Dendritic cell treated with granulocyte-macrophage colony-stimulating factor and Interleukin-4, amounts not matched to agents 40 ng/mL and 50 ng/mL, for 4 days (primary cell): Measurements from ENCODE around the gene ERICH2.
A peak's percentile ranks its signal among the peaks of the same experiment; 100 is the strongest.
"Not testable (repeated sequence)": the region's sequence is repeated elsewhere in the genome, so short reads cannot be mapped to it uniquely, and the experiment has no call there.

ENCODE experiments used
- H3K27ac Mint-ChIP-seq: one replicate; pipeline ENCODE4 v1.8.0; 2022; ENCODE audit warnings: mild to moderate bottlenecking, mixed read lengths
- H3K27me3 Mint-ChIP-seq: one replicate; pipeline ENCODE4 v1.8.0; 2022; ENCODE audit warnings: mild to moderate bottlenecking, mixed read lengths
- H3K36me3 Mint-ChIP-seq: one replicate; pipeline ENCODE4 v1.8.0; 2022; ENCODE audit warnings: low read depth, mixed read lengths
- H3K4me1 Mint-ChIP-seq: one replicate; pipeline ENCODE4 v1.8.0; 2022; ENCODE audit warnings: low read depth, mixed read lengths
- H3K4me3 Mint-ChIP-seq: one replicate; pipeline ENCODE4 v1.8.0; 2022; ENCODE audit warnings: mild to moderate bottlenecking, moderate library complexity, mixed read lengths
- H3K9me3 Mint-ChIP-seq: one replicate; pipeline ENCODE4 v1.8.0; 2022; ENCODE audit warnings: mixed read lengths
- intact Hi-C: fragments of 100-400 bp; cut with micrococcal nuclease; formaldehyde crosslinking; loops from one replicate; pipeline ENCODE4 v1.15.0; 2022

ERICH2 gene

DNA sequence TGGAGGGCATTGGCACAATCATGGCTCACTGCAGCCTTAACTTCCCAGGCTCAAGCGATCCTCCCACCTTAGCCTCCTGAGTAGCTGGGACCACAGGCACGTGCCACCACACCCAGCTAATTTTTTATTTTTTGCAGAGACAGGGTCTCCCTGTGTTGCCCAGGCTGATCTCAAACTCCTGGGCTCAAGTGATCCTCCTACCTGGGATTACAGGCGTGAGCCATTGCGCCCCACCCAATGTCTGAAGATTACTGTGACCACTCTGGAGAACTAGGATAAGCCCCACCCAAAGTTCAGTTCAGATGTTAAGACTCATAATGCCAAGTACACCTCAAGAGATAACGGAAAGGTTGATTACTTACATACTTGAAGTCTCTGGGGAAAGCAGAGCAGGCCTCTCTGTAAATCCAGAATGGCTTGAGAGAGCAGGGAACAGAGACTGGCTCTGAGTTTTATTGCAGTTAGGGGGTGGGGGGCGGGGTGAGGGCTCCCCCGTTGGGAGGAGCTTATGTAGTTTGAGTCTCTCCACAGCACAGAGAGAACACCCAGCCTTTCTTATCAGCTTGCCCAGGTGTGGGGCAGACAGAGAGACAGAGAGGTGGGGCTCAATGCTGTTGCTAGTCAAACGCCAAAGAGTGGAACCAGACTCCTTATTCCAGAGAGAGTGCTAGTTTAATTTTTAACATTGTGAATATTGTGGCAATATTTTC is 26.5 kb upstream of the ERICH2 start:
- intact Hi-C loops, result no loop called here
- Mint-ChIP-seq H3K4me1 (peaks cover 21% of the 10 kb centered on the region), H3K36me3 (no peaks in the 10 kb centered on the region), H3K4me3 (no peak overlapping the region), H3K27ac (no peak overlapping the region), H3K27me3 (peaks cover 8% of the 10 kb centered on the region), H3K9me3 (no peaks in the 10 kb centered on the region)

DNA sequence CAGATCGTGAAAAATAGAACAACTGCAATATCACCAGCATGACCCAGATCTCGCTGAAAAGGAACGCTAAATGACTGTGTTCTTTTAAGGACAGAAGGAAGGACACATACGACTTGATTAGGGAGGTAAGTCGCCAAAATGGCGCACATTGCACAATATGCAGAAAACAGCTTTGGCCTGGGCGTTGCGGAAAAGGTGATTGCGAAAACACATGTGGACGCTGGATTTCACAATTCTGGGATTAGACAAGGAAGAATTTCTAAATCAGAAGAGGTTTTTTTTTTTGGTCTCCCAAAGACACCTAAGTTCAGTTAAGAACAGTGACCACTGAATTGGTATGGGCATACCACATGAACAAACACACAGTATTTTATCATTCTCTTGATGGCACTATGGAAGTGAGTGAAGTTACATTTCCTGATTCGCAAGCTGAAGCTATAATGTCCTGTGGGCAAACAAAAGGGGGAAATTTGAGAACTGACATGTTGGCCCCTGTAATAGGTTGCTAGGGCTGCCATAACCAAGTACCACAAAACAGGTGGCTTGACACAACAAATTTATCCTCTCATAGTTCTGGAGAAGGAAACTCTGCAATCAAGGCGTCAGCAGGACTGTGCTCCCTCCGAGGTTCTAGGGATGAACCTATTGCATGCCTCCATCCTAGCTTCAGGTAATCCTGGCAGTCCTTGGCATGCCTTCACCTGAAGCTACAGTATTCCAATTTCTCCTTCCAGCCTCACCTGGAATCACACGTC is 25.8 kb upstream of the ERICH2 start:
- Mint-ChIP-seq H3K27ac (no peak overlapping the region), H3K36me3 (no peaks in the 10 kb centered on the region), H3K9me3 (no peaks in the 10 kb centered on the region), H3K27me3 (peaks cover 9% of the 10 kb centered on the region), H3K4me3 (no peak overlapping the region), H3K4me1 (peaks cover 21% of the 10 kb centered on the region)
- intact Hi-C loops, result no loop called here

DNA sequence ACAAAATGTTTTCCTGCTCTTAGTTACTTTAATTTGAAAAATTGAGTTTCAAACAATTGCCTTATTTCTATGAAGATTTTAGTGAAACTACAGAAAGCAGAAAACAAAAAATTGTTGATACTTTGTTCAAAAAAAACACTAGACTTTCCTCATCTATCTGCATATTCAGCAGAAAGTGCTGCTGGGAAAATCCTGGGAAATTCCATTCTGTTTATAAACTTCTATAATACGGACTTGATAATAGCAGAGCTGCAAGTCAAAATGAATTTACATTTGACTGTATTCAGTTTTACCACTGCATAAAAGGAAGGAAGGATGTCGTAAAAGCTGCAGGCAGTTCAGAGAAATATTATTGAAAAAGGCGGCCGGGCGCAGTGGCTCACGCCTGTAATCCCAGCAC is 24.9 kb upstream of the ERICH2 start:
- intact Hi-C loops, result no loop called here
- Mint-ChIP-seq H3K27me3 (peaks cover 16% of the 10 kb centered on the region), H3K9me3 (no peaks in the 10 kb centered on the region), H3K4me1 (peaks cover 21% of the 10 kb centered on the region), H3K36me3 (no peaks in the 10 kb centered on the region), H3K27ac (no peak overlapping the region), H3K4me3 (no peak overlapping the region)

DNA sequence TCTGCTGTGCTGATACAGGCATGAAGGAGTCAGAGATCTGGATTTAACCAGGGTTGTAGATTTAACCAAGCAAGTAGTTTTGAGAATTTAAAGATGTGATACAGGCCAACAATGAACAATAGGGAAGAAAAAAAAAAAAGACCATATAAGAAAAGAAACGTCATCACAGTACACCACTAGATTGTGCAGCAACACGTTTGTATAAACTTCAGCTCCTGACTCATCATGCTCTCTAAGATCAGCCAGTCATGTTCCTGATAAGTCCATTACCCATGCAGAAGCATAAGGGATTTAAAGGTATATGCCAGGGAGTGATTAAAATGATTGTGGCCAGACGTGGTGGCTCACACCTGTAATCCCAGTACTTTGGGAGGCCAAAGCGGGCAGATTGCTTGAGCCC is 22.3 kb upstream of the ERICH2 start:
- H3K36me3 Mint-ChIP-seq, result no peaks in the 10 kb centered on the region
- no peak overlapping the region for H3K27ac Mint-ChIP-seq
- intact Hi-C loops, result no loop called here
- peaks cover 26% of the 10 kb centered on the region for H3K27me3 Mint-ChIP-seq
- H3K4me3 Mint-ChIP-seq, result no peak overlapping the region
- H3K9me3 Mint-ChIP-seq, result no peaks in the 10 kb centered on the region
- H3K4me1 Mint-ChIP-seq, result peaks cover 21% of the 10 kb centered on the region

DNA sequence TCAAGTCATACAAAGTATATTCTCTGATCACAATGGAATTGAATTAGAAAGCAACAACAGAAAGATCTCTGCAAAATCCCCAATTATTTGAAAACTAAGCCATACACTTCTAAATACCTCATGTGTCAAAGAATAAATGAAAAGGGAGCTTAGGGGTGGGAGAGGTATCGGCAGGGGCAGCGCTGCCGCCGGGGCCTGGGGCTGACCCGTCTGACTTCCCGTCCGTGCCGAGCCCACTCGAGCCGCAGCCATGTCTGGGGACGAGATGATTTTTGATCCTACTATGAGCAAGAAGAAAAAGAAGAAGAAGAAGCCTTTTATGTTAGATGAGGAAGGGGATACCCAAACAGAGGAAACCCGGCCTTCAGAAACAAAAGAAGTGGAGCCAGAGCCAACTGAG is 18.6 kb upstream of the ERICH2 start:
- H3K4me3 Mint-ChIP-seq, H3K36me3 Mint-ChIP-seq, H3K4me1 Mint-ChIP-seq, H3K9me3 Mint-ChIP-seq, intact Hi-C loops, H3K27ac Mint-ChIP-seq: not testable (repeated sequence)
- peaks cover 38% of the 10 kb centered on the region for H3K27me3 Mint-ChIP-seq

DNA sequence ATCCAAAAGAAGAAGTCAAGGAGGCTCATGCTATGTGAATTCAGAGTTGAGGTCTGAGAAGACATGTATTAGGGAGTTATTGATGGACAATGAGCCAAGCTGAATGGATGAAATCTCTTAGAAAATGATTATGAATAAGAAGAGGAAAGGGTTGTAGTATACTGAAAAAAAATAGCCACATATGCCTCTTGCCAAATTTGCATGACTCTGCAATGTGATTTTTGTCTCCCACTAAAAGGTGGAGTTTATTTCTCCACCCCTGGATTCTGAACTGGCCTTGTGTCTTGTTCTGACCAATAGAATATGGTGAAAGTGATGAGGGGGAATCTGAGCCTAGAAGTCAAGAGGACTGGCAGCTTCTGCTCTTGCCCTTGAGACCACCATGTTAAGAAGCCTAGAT is 8.6 kb upstream of the ERICH2 start:
- Mint-ChIP-seq H3K4me3 (no peak overlapping the region), H3K27me3 (peaks cover 8% of the 10 kb centered on the region), H3K27ac (no peak overlapping the region), H3K36me3 (no peaks in the 10 kb centered on the region), H3K9me3 (no peaks in the 10 kb centered on the region), H3K4me1 (no peaks in the 10 kb centered on the region)
- intact Hi-C loops, result no loop called here

DNA sequence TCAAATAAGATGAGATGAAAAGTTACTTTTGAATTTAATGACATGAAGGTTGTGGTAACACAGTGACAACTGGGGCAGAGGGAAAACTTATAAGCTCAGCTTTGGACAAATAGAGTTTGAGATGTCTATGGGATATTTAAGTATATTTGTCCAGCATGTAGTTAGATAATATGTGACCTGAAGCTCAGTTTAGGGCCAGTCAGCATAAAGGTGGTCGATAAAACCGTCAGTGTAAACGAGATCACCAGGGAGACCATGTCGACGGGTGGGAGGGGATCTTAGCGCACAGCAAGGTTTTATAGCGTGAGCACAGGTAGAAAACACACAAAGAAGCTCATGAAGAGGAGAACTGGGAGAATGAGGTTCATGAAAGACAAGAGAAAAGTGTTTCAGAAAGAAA is 7.4 kb upstream of the ERICH2 start:
- Mint-ChIP-seq H3K27me3 (peaks cover 9% of the 10 kb centered on the region), H3K36me3 (no peaks in the 10 kb centered on the region), H3K4me3 (no peak overlapping the region), H3K27ac (no peak overlapping the region), H3K9me3 (no peaks in the 10 kb centered on the region), H3K4me1 (no peaks in the 10 kb centered on the region)
- intact Hi-C loops, result no loop called here

DNA sequence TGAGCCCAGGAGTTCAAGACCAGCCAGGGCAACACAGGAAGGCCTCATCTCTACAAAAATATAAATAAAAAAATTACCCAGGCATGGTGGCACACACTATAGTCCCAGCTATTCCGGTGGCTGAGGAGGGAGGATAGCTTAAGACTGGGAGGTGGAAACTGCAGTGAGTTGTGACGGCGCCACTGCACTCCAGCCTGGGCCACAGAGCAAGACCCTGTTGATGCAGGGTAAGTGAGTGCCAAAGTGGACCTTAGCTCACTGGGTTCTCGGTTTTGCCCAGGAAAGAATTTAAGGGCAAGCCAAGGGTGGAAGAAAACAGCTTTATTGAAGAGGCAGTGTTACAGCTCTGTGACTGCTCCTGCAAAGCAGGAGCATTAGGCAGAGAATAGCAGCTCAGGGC is 6.9 kb upstream of the ERICH2 start:
- H3K4me3 Mint-ChIP-seq, result no peak overlapping the region
- H3K9me3 Mint-ChIP-seq, result no peaks in the 10 kb centered on the region
- no peaks in the 10 kb centered on the region for H3K4me1 Mint-ChIP-seq
- no peak overlapping the region for H3K27ac Mint-ChIP-seq
- H3K36me3 Mint-ChIP-seq, result no peaks in the 10 kb centered on the region
- peaks cover 11% of the 10 kb centered on the region for H3K27me3 Mint-ChIP-seq
- intact Hi-C loops, result no loop called here

DNA sequence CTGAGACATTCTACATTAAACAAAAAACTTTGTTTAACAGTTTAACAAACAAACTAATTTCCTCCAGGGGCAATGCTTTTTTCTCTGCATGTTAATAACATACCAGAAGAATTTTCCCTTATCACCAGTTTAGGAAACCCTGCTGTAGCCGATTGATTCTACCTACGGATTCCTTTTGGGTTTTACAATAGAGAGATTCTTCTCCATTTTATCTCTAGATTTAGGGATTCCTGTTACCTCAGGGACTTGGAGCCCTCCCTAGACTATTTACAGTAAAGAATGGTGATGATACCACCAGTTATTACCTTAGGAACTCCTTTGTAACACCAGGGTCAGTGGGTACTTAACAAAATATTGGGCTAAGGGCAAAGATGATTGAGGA is 5.3 kb upstream of the ERICH2 start:
- intact Hi-C loops, result no loop called here
- Mint-ChIP-seq H3K9me3 (no peaks in the 10 kb centered on the region), H3K4me3 (no peak overlapping the region), H3K4me1 (no peaks in the 10 kb centered on the region), H3K36me3 (no peaks in the 10 kb centered on the region), H3K27ac (no peak overlapping the region), H3K27me3 (peaks cover 21% of the 10 kb centered on the region)

DNA sequence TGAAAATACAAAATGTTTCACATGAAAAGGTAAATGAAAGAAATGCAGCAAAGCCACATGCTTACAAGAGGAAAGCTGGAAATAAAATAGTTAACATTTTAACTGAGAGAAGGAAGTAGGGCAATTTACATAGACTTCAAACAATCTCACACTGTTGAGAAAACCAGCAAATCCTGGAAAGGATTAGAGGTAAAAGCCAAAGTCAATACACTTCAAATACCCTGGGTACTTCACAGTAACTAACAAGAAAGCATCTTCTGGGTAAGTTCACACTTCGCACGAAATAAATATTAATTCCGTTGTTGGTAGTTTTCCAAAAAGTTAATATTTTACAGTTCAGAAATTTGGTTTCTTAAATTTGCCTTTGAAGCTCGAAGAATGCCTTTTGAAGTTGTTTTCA is 3.5 kb upstream of the ERICH2 start:
- peaks cover 7% of the 10 kb centered on the region for H3K36me3 Mint-ChIP-seq
- no peak overlapping the region for H3K27ac Mint-ChIP-seq
- H3K4me1 Mint-ChIP-seq, result peaks cover 14% of the 10 kb centered on the region
- peaks cover 35% of the 10 kb centered on the region for H3K27me3 Mint-ChIP-seq
- H3K4me3 Mint-ChIP-seq, result no peak overlapping the region
- H3K9me3 Mint-ChIP-seq, result no peaks in the 10 kb centered on the region
- intact Hi-C loops, result no loop called here

DNA sequence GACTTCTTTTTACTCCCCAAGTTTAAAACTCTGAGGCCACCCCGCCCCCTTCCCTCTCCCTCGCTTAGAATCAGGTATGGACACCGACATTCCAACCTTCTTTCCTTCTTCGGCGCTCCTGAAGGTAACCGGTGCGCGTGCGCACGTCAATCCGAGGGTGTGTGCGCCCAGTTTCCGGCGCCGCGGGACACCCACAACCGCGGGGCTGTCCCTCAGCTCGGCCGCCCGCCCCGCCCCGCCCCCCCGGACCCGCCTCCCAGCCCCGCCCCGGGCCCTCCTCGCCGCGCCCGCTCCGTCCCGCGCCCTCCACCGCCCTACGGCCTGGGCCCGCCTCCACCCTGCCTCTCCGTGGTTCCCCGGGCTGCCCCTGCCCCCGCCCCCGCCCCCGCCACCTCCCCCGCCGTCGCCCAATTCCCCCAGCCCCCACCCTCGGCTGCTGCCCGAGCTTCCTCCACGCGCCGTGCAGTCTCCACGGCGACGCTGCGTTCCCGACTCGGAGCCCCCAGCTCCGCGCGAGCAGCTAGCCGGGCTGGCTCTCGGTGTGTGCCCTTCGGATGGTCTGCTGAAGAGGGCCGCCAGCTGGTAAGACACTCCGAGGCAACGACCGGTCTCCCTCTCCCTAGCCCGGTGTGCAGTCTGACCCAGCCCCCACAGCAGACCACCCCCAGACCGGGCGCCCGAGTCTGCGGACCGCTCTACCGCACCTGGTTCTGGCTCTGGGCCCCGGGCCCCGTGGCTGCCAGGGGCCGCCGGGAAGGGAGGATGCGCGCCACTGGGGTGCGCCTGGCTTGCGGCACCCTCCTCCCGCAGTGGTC is 635 bp downstream of the ERICH2 start:
- Mint-ChIP-seq H3K9me3 (no peaks in the 10 kb centered on the region), H3K4me1 (peaks cover 14% of the 10 kb centered on the region), H3K4me3 (peak overlapping the region; percentile 85), H3K36me3 (peaks cover 7% of the 10 kb centered on the region), H3K27ac (no peak overlapping the region), H3K27me3 (peaks cover 56% of the 10 kb centered on the region)
- intact Hi-C loops, result no loop called here

DNA sequence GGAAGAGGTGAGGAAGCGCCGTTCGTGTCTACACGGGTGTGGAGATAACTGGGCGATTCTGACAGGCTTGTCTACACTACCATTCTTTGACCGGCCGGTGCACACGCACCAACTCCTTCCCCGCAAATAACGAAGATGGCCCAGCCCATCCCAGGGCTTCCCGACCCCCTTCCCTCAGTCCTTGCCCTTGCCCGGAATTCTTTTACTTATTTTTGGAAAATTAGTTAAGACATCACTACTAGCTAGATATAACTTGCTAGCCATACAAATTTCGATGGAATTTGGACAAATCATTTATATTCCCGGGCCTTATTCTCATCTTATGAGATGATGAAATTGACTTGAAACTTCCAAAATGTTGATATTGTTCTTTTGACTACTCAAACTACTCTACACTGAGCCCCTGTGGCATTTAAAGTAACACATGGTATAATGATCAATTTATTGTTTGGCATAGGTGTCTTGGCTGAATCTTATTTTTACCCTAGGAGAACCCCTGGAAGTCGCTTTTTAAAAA is 1.3 kb downstream of the ERICH2 start:
- intact Hi-C loops, result no loop called here
- Mint-ChIP-seq H3K4me1 (peaks cover 14% of the 10 kb centered on the region), H3K36me3 (peaks cover 7% of the 10 kb centered on the region), H3K27ac (no peak overlapping the region), H3K9me3 (no peaks in the 10 kb centered on the region), H3K4me3 (peak overlapping the region; percentile 79), H3K27me3 (peaks cover 58% of the 10 kb centered on the region)

DNA sequence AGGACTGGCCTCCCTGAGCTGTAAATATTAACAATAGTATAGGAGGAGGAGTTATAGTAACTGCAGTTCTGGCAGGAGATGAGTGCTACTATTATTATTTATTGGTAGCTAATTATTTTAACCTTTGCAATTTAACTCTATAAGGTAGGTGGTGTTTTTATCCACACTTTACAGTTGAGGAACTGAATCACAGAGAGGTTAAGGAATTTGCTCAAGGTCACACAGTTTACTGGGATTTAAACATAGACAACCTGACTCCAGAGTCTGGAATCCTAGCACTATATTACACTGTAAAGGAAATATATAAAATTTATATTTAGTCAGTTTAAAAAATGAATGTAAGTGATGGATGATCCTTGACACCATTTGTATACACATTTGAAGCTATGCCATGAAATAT is 2.1 kb downstream of the ERICH2 start:
- peaks cover 7% of the 10 kb centered on the region for H3K36me3 Mint-ChIP-seq
- intact Hi-C loops, result no loop called here

DNA sequence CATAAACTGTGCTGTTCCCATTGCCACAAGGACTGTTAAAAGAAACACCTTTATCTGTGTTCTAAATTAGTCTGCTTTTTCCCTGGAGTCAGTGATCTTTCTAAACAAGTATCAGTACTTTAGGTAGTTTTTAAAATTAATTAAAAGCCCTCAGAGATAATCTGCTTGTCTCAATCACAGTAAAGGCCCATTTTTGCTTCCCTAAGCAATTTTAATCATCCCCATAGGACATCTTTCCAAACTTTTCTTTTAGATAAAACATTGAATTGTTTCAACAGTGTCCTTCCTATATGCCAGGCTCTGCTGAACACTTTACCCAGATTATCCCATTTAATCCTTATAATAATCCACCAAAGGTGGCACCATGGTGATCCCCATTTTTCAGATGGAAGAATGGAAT is 3.9 kb downstream of the ERICH2 start:
- peaks cover 54% of the 10 kb centered on the region for H3K27me3 Mint-ChIP-seq
- H3K4me3 Mint-ChIP-seq, result no peak overlapping the region
- intact Hi-C loops, result no loop called here
- no peaks in the 10 kb centered on the region for H3K9me3 Mint-ChIP-seq
- no peak overlapping the region for H3K27ac Mint-ChIP-seq
- H3K36me3 Mint-ChIP-seq, result peaks cover 7% of the 10 kb centered on the region
- peaks cover 14% of the 10 kb centered on the region for H3K4me1 Mint-ChIP-seq

More for the DNA sequence above, 2.1 kb downstream of the ERICH2 start:
- H3K27me3 Mint-ChIP-seq, result peaks cover 59% of the 10 kb centered on the region
- H3K4me1 Mint-ChIP-seq, result peaks cover 14% of the 10 kb centered on the region
- H3K27ac Mint-ChIP-seq, result no peak overlapping the region
- H3K4me3 Mint-ChIP-seq, result no peak overlapping the region
- no peaks in the 10 kb centered on the region for H3K9me3 Mint-ChIP-seq
